Measurements from ENCODE around the gene SH2D3A.
"Not testable (repeated sequence)": the region's sequence is repeated elsewhere in the genome, so short reads cannot be mapped to it uniquely, and the experiment has no call there.

SH2D3A gene

GRCh38 chr19:6767357-6768235 lies at the start of gene SH2D3A:
SH2D3A (minus strand) TSS chr19:6767435; CDS start chr19:6763748, 3,687 bp downstream.
- DNase-seq (ENCODE audit: low read depth in 2 of 2): peak; percentile 86 to 90

GRCh38 chr19:6813659-6814058 lies 46.4 kb upstream of the SH2D3A start:
- no peak for DNase-seq (ENCODE audit: low read depth in 2 of 2)

DNA sequence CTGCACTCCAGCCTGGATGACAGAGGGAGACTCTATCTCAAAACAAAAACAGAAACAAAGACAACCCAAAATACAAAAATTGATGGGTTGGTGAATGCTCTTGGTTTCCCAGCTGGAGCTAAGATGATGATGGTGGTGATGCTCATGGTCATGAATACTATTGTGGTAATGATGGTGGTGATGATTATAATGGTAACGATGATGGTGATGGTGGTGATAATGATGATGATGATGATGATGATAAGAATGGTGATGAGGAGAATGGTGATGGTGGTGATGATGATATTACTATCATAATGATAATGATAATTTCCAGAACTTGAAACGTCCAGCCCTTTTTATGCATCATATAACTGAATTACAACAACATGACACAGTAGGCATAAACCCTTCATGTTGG lies 45.4 kb upstream of the SH2D3A start:
- DNase-seq (ENCODE audit: low read depth in 2 of 2): no peak

DNA sequence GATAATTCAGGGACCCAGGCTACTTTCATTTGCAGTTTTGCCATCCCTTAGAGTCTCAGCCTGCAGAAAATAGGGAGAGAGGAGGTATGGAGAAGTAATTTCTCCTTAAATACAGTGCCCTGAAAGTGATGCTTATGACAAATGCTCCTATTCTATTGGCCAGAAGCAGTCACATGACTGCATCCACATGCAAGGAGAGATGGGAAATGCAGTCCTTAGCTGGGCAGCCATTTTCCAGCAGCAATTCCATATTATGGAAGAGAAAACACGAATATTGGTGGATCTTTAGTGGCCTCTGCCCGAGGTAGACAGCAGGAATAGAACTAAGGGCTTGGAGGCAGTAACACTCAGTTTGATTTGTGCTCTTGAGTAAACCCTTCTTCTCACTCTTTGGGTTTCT lies 44.7 kb upstream of the SH2D3A start:
- DNase-seq (ENCODE audit: low read depth in 2 of 2): no peak

- no peak for DNase-seq (ENCODE audit: low read depth in 2 of 2)
Measured at GRCh38 chr19:6811378-6811777, 44.1 kb upstream of the SH2D3A start.

GRCh38 chr19:6809262-6809661 lies 42.0 kb upstream of the SH2D3A start:
- DNase-seq (ENCODE audit: low read depth in 2 of 2): no peak

GRCh38 chr19:6808494-6808893 lies 41.3 kb upstream of the SH2D3A start:
- DNase-seq (ENCODE audit: low read depth in 2 of 2): no peak

- DNase-seq (ENCODE audit: low read depth in 2 of 2): no peak
Measured at GRCh38 chr19:6807291-6807690, 40.1 kb upstream of the SH2D3A start.

DNA sequence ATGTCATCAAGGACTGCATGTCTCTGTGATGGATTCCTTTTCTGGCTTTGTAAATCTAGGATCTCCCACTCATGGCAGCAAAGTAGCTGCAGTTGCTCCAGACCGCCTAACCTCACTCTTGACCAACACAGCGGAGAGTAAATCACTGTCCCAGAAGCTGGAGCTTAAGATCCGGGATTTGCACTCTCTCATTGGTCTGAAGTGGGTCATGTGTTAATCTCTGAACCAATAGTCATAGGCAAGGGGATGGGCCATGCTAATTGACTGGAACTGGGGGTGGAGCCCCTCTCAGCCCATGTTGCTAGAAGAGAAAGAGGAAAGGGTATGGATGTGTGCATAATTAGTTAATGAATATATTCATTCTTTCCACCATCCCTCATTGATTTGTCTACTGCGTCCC lies 39.3 kb upstream of the SH2D3A start:
- DNase-seq (ENCODE audit: low read depth in 2 of 2): no peak

DNA sequence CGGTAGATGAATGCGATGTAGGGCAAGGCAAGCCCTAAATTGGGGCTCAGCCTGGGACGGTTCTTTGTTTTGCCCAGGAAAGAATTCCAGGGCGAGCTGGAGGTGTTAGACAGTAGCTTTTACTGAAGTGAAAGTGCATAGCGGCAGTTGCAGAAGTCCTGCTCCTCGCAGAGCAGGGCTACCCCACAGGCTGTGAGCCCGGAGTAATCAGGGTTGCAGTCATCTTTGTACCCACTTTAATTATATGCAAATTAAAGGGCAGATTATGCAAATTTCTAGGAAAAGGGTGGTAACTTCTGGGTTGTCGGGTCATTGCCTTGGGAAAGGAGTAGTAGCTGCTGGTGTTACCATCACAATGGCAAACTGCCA lies 35.8 kb upstream of the SH2D3A start:
- no peak for DNase-seq (ENCODE audit: low read depth in 2 of 2)

DNA sequence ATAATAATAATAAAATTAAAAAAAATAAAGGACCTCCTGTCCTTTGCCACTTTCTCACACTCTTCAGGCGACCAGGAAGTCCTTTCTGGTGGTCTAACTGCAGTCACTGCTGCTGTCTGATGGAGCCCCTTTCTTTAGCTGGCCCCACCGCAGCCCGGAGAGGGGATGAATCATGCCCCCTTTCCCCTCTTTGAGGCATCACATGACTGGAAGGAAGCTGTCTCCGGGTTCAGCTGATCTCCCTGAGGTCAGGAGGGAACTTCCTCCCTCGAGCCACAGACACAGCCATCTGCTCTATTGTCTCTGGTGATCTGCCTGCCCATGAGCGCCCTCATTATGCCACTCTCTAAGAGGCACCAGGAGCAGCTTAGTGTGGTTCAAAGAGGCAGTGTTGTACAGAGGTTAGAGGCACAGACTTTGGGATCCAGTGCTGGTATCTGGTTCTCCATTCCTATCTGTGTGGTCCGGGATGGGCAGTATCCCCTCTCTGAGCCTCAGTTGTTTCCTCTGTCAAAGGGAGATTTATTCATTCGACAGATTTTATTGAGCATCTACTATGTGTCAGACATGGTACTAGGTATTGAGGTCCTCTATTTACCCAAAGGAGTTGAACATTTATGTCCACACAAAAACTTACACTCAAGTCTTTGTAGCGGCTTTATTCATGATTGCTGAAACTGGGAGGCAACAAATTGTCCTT lies 35.3 kb upstream of the SH2D3A start:
- peak; percentile 54 to 64 for DNase-seq (ENCODE audit: low read depth in 2 of 2)

DNA sequence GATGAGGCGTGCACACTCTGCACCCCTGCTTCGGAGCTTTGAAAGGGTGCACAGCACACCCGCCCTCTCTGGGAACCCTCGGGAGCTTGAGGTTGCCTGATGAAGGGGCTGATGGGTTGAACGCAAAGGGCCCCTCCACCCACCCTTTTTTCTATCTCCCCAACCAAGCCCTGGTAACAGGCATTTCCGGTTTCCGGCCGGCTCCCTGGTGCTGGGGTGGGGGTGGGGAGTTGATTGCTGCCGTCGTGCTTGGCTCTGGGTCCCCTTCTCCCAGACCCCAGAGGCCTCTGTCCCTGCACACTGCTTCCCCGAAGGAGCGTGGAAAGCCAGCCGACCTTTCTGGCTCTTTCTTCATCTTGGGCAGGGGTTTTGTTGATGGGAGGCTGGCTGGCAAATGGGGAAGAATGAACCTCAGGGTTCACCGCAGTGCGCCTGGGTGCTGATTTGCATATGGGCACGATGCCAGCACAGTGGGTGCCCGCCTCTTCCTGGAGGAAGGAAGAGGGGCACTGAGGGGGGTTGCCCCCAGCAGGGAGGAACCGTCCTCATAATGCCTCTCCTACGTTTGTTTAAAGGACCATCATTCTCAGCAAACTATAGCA lies 34.4 kb upstream of the SH2D3A start:
- peak; percentile 60 to 70 for DNase-seq (ENCODE audit: low read depth in 2 of 2)

- DNase-seq (ENCODE audit: low read depth in 2 of 2): no peak
Measured at GRCh38 chr19:6800991-6801484, 33.8 kb upstream of the SH2D3A start.

DNA sequence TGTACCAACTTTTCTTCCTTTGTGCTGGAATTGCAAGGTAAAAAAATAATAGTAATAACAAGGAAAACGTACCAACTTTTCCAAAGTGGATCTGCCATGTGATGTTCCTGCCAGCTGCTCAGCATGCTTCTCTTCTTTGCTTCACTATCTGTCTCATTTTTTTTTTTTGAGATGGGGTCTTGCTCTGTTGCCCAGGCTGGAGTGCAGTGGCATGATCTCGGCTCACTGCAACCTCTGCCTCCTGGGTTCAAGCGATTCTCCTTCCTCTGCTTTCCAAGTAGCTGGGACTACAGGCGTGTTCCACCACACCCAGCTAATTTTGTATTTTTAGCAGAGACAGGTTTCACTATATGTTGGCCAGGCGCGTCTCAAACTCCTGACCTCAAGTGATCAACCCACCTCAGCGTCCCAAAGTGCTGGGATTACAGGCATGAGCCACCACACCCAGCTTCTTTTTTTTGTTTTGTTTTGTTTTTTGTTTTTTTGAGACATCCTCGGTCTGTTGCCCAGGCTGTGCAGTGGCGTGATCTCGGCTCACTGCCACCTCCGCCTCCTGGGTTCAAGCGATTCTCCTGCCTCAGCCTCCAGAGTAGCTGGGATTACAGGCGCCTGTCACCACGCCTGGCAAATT lies 33.0 kb upstream of the SH2D3A start:
- not testable (repeated sequence) for DNase-seq (ENCODE audit: low read depth in 2 of 2)

DNA sequence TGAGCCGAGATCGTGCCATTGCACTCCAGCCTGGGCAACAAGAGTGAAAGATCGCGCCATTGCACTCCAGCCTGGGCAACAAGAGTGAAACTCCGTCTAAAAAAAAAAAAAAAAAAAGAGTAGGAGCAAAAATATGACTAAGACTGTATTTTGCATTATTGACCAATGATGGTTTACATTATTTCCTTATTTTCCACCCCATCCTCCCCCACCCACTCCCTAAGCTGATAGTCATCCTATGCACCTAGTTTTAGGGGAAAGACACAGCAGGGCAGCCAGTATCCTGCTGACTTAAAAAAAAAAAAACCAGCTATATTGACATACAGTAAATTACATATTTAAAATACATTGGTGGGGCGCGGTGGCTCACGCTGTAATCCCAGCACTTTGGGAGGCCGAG lies 30.4 kb upstream of the SH2D3A start:
- no peak for DNase-seq (ENCODE audit: low read depth in 2 of 2)

- DNase-seq (ENCODE audit: low read depth in 2 of 2): no peak
Measured at GRCh38 chr19:6796278-6796677, 29.0 kb upstream of the SH2D3A start.

GRCh38 chr19:6794686-6795431 lies 27.6 kb upstream of the SH2D3A start:
- no peak for DNase-seq (ENCODE audit: low read depth in 2 of 2)

GRCh38 chr19:6793973-6794372 lies 26.7 kb upstream of the SH2D3A start:
- no peak for DNase-seq (ENCODE audit: low read depth in 2 of 2)

- DNase-seq (ENCODE audit: low read depth in 2 of 2): no peak
Measured at GRCh38 chr19:6793411-6793810, 26.2 kb upstream of the SH2D3A start.

GRCh38 chr19:6791237-6791636 lies 24.0 kb upstream of the SH2D3A start:
- no peak for DNase-seq (ENCODE audit: low read depth in 2 of 2)
